Loucy (cell line): Measurements from ENCODE around the gene EML1.

Source experiments
- H2AFZ ChIP-seq: fragments of 200-600 bp; sonication (generic); 2 replicates; pipeline ENCODE4 v1.6.0; 2016; ENCODE audit warnings: antibody characterized with exemption, mild to moderate bottlenecking, low read length, moderate library complexity
- H3F3A ChIP-seq: fragments of 200-600 bp; 2 replicates; pipeline ENCODE4 v1.6.0; 2016; ENCODE audit warnings: antibody characterized with exemption, low read depth, mild to moderate bottlenecking
- H3K27me3 ChIP-seq: fragments of 200-600 bp; sonication (generic); 2 replicates; pipeline ENCODE4 v1.6.1; 2014; ENCODE audit warnings: low read length, mild to moderate bottlenecking; ENCODE audit not compliant: insufficient read depth, poor library complexity, severe bottlenecking
- H3K36me3 ChIP-seq: fragments of 200-600 bp; sonication (generic); 2 replicates; pipeline ENCODE4 v1.6.1; 2016; ENCODE audit warnings: low read length; ENCODE audit not compliant: insufficient read depth
- H3K4me1 ChIP-seq: fragments of 200-600 bp; sonication (generic); 2 replicates; pipeline ENCODE4 v1.5.1; 2014; ENCODE audit warnings: low read length, mild to moderate bottlenecking; ENCODE audit not compliant: insufficient read depth, poor library complexity, severe bottlenecking
- H3K4me2 ChIP-seq: fragments of 200-600 bp; sonication (generic); 2 replicates; pipeline ENCODE4 v1.6.0; 2014; ENCODE audit warnings: antibody characterized with exemption, low read length, low read depth, mild to moderate bottlenecking; ENCODE audit not compliant: poor library complexity, severe bottlenecking
- H3K4me3 ChIP-seq: fragments of 200-600 bp; sonication (generic); 2 replicates; pipeline ENCODE4 v1.5.1; 2014; ENCODE audit warnings: low read length, mild to moderate bottlenecking, mixed read lengths; ENCODE audit not compliant: poor library complexity, severe bottlenecking
- H3K79me2 ChIP-seq: fragments of 200-600 bp; sonication (generic); 2 replicates; pipeline ENCODE4 v1.6.1; 2014; ENCODE audit warnings: low read length; ENCODE audit not compliant: insufficient read depth
- H3K9ac ChIP-seq: fragments of 200-600 bp; sonication (generic); 2 replicates; pipeline ENCODE4 v1.6.0; 2014; ENCODE audit warnings: mild to moderate bottlenecking, low read depth, low read length, moderate library complexity; ENCODE audit not compliant: poor library complexity, severe bottlenecking
- H3K9me2 ChIP-seq: fragments of 200-600 bp; sonication (generic); replicated peaks from 2 replicates; pipeline ENCODE4 v1.6.1; 2016; ENCODE audit warnings: low read depth, low read length, mixed read lengths
- H3K9me3 ChIP-seq: fragments of 200-600 bp; sonication (generic); 2 replicates; pipeline ENCODE4 v1.6.1; 2014; ENCODE audit warnings: mild to moderate bottlenecking, antibody characterized with exemption, low read length, low read depth; ENCODE audit not compliant: insufficient read depth
- H4K20me1 ChIP-seq: fragments of 200-600 bp; sonication (generic); 2 replicates; pipeline ENCODE4 v1.6.0; 2014; ENCODE audit warnings: antibody characterized with exemption, low read length, mild to moderate bottlenecking; ENCODE audit not compliant: insufficient read depth, poor library complexity, severe bottlenecking
- EZH2phosphoT487 ChIP-seq: fragments of 200-600 bp; IDR thresholded peaks from 2 replicates; pipeline ENCODE4 v1.6.1; 2018; ENCODE audit warnings: antibody characterized with exemption, mild to moderate bottlenecking, moderate library complexity, borderline replicate concordance
- TF ChIP-seq, protein P1 (sequence below): fragments of 200-600 bp; sonication (generic); conservative IDR thresholded peaks from 2 replicates; pipeline ENCODE4 v1.5.1; 2014; ENCODE audit warnings: mild to moderate bottlenecking, antibody characterized with exemption, low read length

EML1 gene

GRCh38 chr14:99871771-99872170, 78.6 kb downstream of the EML1 start:
- no peaks in the 10 kb centered on the region for H3F3A ChIP-seq
- no peaks in the 10 kb centered on the region for H4K20me1 ChIP-seq
- no peaks in the 10 kb centered on the region for H3K9me3 ChIP-seq
- no peaks in the 10 kb centered on the region for H3K79me2 ChIP-seq
- H2AFZ ChIP-seq, result no peak overlapping the region
- no peaks in the 10 kb centered on the region for H3K36me3 ChIP-seq
- no peak overlapping the region for H3K4me2 ChIP-seq
- H3K4me1 ChIP-seq, result no peaks in the 10 kb centered on the region
- H3K4me3 ChIP-seq, result no peak overlapping the region
- no peak overlapping the region for H3K9ac ChIP-seq
- H3K27me3 ChIP-seq, result peaks cover 15% of the 10 kb centered on the region
- H3K9me2 ChIP-seq, result no peaks in the 10 kb centered on the region
- TF ChIP-seq, protein P1, sequence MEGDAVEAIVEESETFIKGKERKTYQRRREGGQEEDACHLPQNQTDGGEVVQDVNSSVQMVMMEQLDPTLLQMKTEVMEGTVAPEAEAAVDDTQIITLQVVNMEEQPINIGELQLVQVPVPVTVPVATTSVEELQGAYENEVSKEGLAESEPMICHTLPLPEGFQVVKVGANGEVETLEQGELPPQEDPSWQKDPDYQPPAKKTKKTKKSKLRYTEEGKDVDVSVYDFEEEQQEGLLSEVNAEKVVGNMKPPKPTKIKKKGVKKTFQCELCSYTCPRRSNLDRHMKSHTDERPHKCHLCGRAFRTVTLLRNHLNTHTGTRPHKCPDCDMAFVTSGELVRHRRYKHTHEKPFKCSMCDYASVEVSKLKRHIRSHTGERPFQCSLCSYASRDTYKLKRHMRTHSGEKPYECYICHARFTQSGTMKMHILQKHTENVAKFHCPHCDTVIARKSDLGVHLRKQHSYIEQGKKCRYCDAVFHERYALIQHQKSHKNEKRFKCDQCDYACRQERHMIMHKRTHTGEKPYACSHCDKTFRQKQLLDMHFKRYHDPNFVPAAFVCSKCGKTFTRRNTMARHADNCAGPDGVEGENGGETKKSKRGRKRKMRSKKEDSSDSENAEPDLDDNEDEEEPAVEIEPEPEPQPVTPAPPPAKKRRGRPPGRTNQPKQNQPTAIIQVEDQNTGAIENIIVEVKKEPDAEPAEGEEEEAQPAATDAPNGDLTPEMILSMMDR, result no peak
- no peak for TF ChIP-seq EZH2phosphoT487

DNA sequence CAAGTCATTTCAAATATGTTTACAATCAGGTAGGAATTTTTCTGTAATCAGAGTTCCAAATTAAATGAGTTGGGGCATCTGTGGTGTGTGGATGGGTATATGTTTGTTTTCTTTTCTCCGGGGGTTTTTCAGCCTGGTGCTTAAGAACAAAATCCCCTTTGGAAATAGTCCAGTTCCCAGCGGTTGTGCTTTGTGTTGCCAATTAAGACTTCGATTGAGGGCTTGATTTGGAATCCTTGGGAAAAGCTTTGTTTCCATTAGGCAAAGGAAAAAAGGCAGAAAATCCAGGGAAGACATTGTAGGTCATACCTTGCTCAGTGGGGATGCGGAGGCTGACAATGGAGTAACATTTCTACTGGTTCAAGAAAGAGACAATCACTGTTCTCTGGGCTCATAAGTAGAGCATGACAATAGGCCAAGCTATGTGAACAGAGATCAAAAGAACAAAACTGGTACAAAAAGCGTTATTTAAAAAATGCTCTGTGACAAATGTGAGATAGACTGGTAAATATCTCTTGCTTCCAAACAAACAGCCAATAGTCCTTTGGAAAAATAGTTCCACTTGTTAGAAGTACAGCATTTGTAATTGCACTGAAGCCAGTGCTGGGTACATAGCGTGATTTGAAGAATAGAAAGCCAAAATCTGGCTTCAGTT, 79.7 kb downstream of the EML1 start:
- Histone ChIP-seq H3F3A (no peaks in the 10 kb centered on the region), H3K9ac (no peak overlapping the region), H4K20me1 (no peaks in the 10 kb centered on the region), H3K79me2 (no peaks in the 10 kb centered on the region), H3K9me2 (no peaks in the 10 kb centered on the region), H3K36me3 (no peaks in the 10 kb centered on the region), H3K27me3 (peaks cover 15% of the 10 kb centered on the region), H3K4me1 (no peaks in the 10 kb centered on the region), H3K4me2 (no peak overlapping the region), H3K9me3 (no peaks in the 10 kb centered on the region), H2AFZ (no peak overlapping the region), H3K4me3 (no peak overlapping the region)
- TF ChIP-seq EZH2phosphoT487, result no peak
- TF ChIP-seq, protein P1, result no peak

GRCh38 chr14:99873653-99874052, 80.4 kb downstream of the EML1 start:
- no peaks in the 10 kb centered on the region for H4K20me1 ChIP-seq
- no peak overlapping the region for H3K9ac ChIP-seq
- H3K9me2 ChIP-seq, result no peaks in the 10 kb centered on the region
- no peaks in the 10 kb centered on the region for H3K4me1 ChIP-seq
- TF ChIP-seq, protein P1, result no peak
- no peak for TF ChIP-seq EZH2phosphoT487
- no peak overlapping the region for H3K4me2 ChIP-seq
- H3K79me2 ChIP-seq, result no peaks in the 10 kb centered on the region
- peaks cover 15% of the 10 kb centered on the region for H3K27me3 ChIP-seq
- no peaks in the 10 kb centered on the region for H3F3A ChIP-seq
- H3K36me3 ChIP-seq, result no peaks in the 10 kb centered on the region
- no peak overlapping the region for H3K4me3 ChIP-seq
- H3K9me3 ChIP-seq, result no peaks in the 10 kb centered on the region
- no peak overlapping the region for H2AFZ ChIP-seq
